SK-N-SH treated with all-trans-retinoic acid at 6 μM for 48 hours (cell line): ENCODE measurements around the gene ZMYND19.

Experiments
- ATAC-seq: fragments of 200-7000 bp; cut with Tn5 transposase; 3 replicates; pipeline ENCODE4 v1.9.1; 2020; ENCODE audit warnings: mild to moderate bottlenecking, moderate library complexity
- ARNTL ChIP-seq: fragments of 450-650 bp; formaldehyde crosslinking; IDR thresholded peaks from 2 replicates; pipeline ENCODE4 v1.5.0; 2020; ENCODE audit warnings: low read depth, mild to moderate bottlenecking, moderate library complexity, borderline replicate concordance
- BACH2 ChIP-seq: fragments of 250-450 bp; sonication (Bioruptor Pico); IDR thresholded peaks from 2 replicates; pipeline ENCODE4 v1.9.0; 2021; ENCODE audit warnings: mild to moderate bottlenecking, borderline replicate concordance
- CREB5 ChIP-seq: fragments of 250-450 bp; sonication (Bioruptor Pico); IDR thresholded peaks from 2 replicates; pipeline ENCODE4 v1.5.1; 2020; ENCODE audit warnings: low read depth, mild to moderate bottlenecking, moderate library complexity
- CSDC2 ChIP-seq: fragments of 250-450 bp; sonication (Bioruptor Pico); IDR thresholded peaks from 2 replicates; pipeline ENCODE4 v1.5.0; 2020; ENCODE audit warnings: mild to moderate bottlenecking, moderate library complexity
- ESRRG ChIP-seq: fragments of 250-450 bp; sonication (Bioruptor Pico); IDR thresholded peaks from 2 replicates; pipeline ENCODE4 v1.6.1; 2021; ENCODE audit warnings: mild to moderate bottlenecking
- ISL1 ChIP-seq: fragments of 250-450 bp; sonication (Bioruptor Pico); IDR thresholded peaks from 2 replicates; pipeline ENCODE4 v2.1.2; 2022; ENCODE audit warnings: mild to moderate bottlenecking, moderate library complexity
- OSR1 ChIP-seq: fragments of 250-450 bp; sonication (Bioruptor Pico); IDR thresholded peaks from 2 replicates; pipeline ENCODE4 v1.8.0; 2022; ENCODE audit warnings: moderate library complexity, mild to moderate bottlenecking, inconsistent platforms
- PATZ1 ChIP-seq: fragments of 250-450 bp; sonication (Bioruptor Pico); IDR thresholded peaks from 2 replicates; pipeline ENCODE4 v1.8.0; 2020; ENCODE audit warnings: mild to moderate bottlenecking, moderate library complexity, borderline replicate concordance
- PPARA ChIP-seq: fragments of 250-450 bp; sonication (Bioruptor Pico); IDR thresholded peaks from 2 replicates; pipeline ENCODE4 v1.5.0; 2020; ENCODE audit warnings: mild to moderate bottlenecking, borderline replicate concordance
- RARB ChIP-seq: fragments of 250-450 bp; sonication (Bioruptor Pico); IDR thresholded peaks from 2 replicates; pipeline ENCODE4 v1.8.0; 2021; ENCODE audit warnings: mild to moderate bottlenecking, moderate library complexity
- SNAI2 ChIP-seq: fragments of 250-450 bp; sonication (Bioruptor Pico); IDR thresholded peaks from 2 replicates; pipeline ENCODE4 v1.5.0; 2020; ENCODE audit warnings: mild to moderate bottlenecking, moderate library complexity
- TCF4 ChIP-seq: fragments of 250-450 bp; sonication (Bioruptor Pico); IDR thresholded peaks from 2 replicates; pipeline ENCODE4 v1.8.0; 2021; ENCODE audit warnings: mild to moderate bottlenecking, moderate library complexity, borderline replicate concordance
- TOX ChIP-seq: fragments of 250-450 bp; sonication (Bioruptor Pico); IDR thresholded peaks from 2 replicates; pipeline ENCODE4 v1.8.0; 2021; ENCODE audit warnings: mild to moderate bottlenecking, moderate library complexity, borderline replicate concordance
- ZC3H10 ChIP-seq: fragments of 250-450 bp; sonication (Bioruptor Pico); IDR thresholded peaks from 2 replicates; pipeline ENCODE4 v1.5.1; 2021; ENCODE audit warnings: mild to moderate bottlenecking, moderate library complexity
- ZFP3 ChIP-seq: fragments of 250-450 bp; sonication (Bioruptor Pico); IDR thresholded peaks from 2 replicates; pipeline ENCODE4 v1.5.0; 2020; ENCODE audit warnings: mild to moderate bottlenecking, moderate library complexity
- ZFP30 ChIP-seq: fragments of 450-650 bp; formaldehyde crosslinking; IDR thresholded peaks from 2 replicates; pipeline ENCODE4 v1.5.0; 2022; ENCODE audit warnings: mild to moderate bottlenecking, moderate library complexity
- ZNF565 ChIP-seq: fragments of 450-650 bp; formaldehyde crosslinking; conservative IDR thresholded peaks from 2 replicates; pipeline ENCODE4 v1.5.0; 2020; ENCODE audit warnings: low read depth, mild to moderate bottlenecking, moderate library complexity
- ZNF70 ChIP-seq: fragments of 450-650 bp; formaldehyde crosslinking; IDR thresholded peaks from 2 replicates; pipeline ENCODE4 v1.5.0; 2020; ENCODE audit warnings: mild to moderate bottlenecking, moderate library complexity
- ZNF8 ChIP-seq: fragments of 450-650 bp; formaldehyde crosslinking; IDR thresholded peaks from 2 replicates; pipeline ENCODE4 v1.5.0; 2020; ENCODE audit warnings: mild to moderate bottlenecking, moderate library complexity
- TF ChIP-seq, protein P1 (sequence below): fragments of 250-450 bp; sonication (Bioruptor Pico); IDR thresholded peaks from 2 replicates; pipeline ENCODE4 v1.5.1; 2021; ENCODE audit warnings: mild to moderate bottlenecking, moderate library complexity
- TF ChIP-seq, protein P2 (sequence below): fragments of 250-450 bp; sonication (Bioruptor Pico); IDR thresholded peaks from 2 replicates; pipeline ENCODE4 v1.5.0; 2020; ENCODE audit warnings: mild to moderate bottlenecking, moderate library complexity
- TF ChIP-seq, protein P3 (sequence below): fragments of 250-450 bp; sonication (Bioruptor Pico); IDR thresholded peaks from 2 replicates; pipeline ENCODE4 v1.8.0; 2021; ENCODE audit warnings: low read depth, mild to moderate bottlenecking, moderate library complexity, borderline replicate concordance

The ZMYND19 gene

DNA sequence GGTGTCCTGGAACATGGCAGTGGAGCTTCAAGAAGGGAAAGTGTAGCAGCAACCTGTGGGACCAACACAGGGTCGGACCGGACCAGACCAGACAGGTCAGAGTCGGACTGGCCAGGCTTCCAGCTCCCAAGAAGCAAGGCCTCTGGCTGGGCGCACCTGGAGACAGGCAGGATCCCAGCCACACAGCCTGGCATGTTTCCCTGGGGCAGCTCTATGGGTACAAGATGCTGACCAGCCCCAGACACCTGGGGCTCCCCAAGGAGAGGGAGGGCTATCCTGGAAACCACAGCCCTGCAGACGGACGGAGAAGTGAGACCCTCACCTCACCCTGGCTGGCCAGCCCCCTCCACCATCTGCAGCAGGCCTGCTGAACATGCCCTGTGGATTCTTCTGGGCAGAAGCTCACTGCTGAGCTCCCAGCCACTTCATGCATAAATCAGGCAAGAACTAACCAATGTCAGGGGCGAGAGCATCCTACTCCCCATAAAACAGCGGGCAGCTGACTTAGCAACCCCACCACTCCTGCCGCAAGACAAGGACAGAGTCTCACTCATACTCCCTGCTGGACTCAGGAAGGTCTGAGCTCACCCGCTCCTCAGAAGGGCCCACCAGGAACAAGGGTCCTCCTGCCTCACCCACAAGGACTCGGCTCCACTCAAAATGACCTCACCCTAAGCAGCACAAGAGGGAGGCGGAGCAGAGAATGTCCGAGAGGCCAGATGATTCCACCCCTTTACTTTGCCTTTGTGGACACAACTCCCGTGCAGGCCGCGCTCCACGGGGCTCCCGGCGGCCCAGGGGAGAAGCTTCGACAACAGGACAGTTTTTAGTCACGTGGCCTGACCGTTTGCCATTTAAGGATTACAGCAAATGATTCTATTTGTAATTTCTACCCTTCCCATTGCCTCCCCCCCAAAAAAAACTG is 8.7 kb downstream of the ZMYND19 start:
- TF ChIP-seq CSDC2 (CRISPR knock-in tag): no peak
- TF ChIP-seq ESRRG (CRISPR knock-in tag): no peak
- TF ChIP-seq, protein P1, sequence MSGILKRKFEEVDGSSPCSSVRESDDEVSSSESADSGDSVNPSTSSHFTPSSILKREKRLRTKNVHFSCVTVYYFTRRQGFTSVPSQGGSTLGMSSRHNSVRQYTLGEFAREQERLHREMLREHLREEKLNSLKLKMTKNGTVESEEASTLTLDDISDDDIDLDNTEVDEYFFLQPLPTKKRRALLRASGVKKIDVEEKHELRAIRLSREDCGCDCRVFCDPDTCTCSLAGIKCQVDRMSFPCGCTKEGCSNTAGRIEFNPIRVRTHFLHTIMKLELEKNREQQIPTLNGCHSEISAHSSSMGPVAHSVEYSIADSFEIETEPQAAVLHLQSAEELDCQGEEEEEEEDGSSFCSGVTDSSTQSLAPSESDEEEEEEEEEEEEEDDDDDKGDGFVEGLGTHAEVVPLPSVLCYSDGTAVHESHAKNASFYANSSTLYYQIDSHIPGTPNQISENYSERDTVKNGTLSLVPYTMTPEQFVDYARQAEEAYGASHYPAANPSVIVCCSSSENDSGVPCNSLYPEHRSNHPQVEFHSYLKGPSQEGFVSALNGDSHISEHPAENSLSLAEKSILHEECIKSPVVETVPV: no peak
- no peak for ATAC-seq

DNA sequence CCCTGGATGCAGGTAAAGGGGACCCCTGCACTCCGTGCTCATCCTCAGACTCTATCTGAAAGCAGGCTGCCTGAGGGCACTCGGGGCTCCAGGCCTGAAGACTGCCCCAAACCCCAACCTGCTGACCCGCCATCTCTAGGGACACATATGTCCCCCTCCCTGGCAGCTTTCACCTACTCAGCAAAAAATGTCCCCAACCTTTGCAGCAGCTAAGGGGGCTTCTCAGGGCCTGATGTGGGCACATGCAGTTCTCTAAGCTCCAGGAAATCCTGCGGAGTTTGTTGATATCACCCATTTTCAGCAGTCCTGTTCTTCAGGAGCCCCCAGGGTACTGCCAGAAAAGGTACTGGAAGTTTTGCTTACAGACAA is 9.4 kb downstream of the ZMYND19 start:
- no peak for TF ChIP-seq BACH2 (CRISPR knock-in tag)
- no peak for ATAC-seq

GRCh38 chr9:137580209-137580953 is 9.9 kb downstream of the ZMYND19 start:
- TF ChIP-seq ZFP30 (CRISPR knock-in tag) (no peak), RARB (no peak), ZNF565 (no peak), ARNTL (CRISPR knock-in tag) (no peak), SNAI2 (no peak), ZC3H10 (no peak), ESRRG (CRISPR knock-in tag) (no peak), OSR1 (CRISPR knock-in tag) (no peak), ISL1 (no peak), ZNF8 (CRISPR knock-in tag) (no peak), ZFP3 (CRISPR knock-in tag) (no peak), ZNF70 (CRISPR knock-in tag) (no peak), CREB5 (CRISPR knock-in tag) (no peak), PPARA (no peak)
- TF ChIP-seq, protein P2, sequence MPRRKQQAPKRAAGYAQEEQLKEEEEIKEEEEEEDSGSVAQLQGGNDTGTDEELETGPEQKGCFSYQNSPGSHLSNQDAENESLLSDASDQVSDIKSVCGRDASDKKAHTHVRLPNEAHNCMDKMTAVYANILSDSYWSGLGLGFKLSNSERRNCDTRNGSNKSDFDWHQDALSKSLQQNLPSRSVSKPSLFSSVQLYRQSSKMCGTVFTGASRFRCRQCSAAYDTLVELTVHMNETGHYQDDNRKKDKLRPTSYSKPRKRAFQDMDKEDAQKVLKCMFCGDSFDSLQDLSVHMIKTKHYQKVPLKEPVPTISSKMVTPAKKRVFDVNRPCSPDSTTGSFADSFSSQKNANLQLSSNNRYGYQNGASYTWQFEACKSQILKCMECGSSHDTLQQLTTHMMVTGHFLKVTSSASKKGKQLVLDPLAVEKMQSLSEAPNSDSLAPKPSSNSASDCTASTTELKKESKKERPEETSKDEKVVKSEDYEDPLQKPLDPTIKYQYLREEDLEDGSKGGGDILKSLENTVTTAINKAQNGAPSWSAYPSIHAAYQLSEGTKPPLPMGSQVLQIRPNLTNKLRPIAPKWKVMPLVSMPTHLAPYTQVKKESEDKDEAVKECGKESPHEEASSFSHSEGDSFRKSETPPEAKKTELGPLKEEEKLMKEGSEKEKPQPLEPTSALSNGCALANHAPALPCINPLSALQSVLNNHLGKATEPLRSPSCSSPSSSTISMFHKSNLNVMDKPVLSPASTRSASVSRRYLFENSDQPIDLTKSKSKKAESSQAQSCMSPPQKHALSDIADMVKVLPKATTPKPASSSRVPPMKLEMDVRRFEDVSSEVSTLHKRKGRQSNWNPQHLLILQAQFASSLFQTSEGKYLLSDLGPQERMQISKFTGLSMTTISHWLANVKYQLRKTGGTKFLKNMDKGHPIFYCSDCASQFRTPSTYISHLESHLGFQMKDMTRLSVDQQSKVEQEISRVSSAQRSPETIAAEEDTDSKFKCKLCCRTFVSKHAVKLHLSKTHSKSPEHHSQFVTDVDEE (CRISPR knock-in tag): no peak
- TF ChIP-seq, protein P3, sequence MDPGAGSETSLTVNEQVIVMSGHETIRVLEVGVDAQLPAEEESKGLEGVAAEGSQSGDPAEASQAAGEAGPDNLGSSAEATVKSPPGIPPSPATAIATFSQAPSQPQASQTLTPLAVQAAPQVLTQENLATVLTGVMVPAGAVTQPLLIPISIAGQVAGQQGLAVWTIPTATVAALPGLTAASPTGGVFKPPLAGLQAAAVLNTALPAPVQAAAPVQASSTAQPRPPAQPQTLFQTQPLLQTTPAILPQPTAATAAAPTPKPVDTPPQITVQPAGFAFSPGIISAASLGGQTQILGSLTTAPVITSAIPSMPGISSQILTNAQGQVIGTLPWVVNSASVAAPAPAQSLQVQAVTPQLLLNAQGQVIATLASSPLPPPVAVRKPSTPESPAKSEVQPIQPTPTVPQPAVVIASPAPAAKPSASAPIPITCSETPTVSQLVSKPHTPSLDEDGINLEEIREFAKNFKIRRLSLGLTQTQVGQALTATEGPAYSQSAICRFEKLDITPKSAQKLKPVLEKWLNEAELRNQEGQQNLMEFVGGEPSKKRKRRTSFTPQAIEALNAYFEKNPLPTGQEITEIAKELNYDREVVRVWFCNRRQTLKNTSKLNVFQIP: no peak
- ATAC-seq: no peak

- ATAC-seq: no peak
These were observed 11.1 kb downstream of the ZMYND19 start for GRCh38 chr9:137579259-137579604.

More at GRCh38 chr9:137579259-137579604, 11.1 kb downstream of the ZMYND19 start:
- no peak for TF ChIP-seq TOX (CRISPR knock-in tag)
- no peak for TF ChIP-seq TCF4 (CRISPR knock-in tag)
- TF ChIP-seq ZFP3 (CRISPR knock-in tag): no peak
- TF ChIP-seq ZNF565: no peak
- TF ChIP-seq, protein P1: no peak
- TF ChIP-seq ZC3H10: no peak
- no peak for TF ChIP-seq ISL1
- TF ChIP-seq ZFP30 (CRISPR knock-in tag): no peak
- no peak for TF ChIP-seq CSDC2 (CRISPR knock-in tag)
- no peak for TF ChIP-seq BACH2 (CRISPR knock-in tag)
- TF ChIP-seq, protein P3: no peak
- no peak for TF ChIP-seq PATZ1 (CRISPR knock-in tag)
